Measurements from ENCODE around the gene ALG8. TPM values are rescaled to one million over a fixed set of nuclear protein-coding genes. Genes with fewer than 3 reads are reported as not detected.
"Not testable (repeated sequence)": the region's sequence is repeated elsewhere in the genome, so short reads cannot be mapped to it uniquely, and the experiment has no call there.

The ALG8 gene
- total and polyA plus RNA-seq, 12 donors: 9.6 to 69.1 (median 16.8) TPM

- no peak for TF ChIP-seq CTCF (IDR thresholded peaks at IDR 0.05)
- WGBS, 2 donors: 77 to 83% methylated on average over 2 of the region's 2 CpGs
- Histone ChIP-seq H3K4me1 (peaks cover 0 to 16% (median 3%) of the 10 kb centered on the region in 9 donors), H3K36me3 (peaks cover 0 to 10% (median 0%) of the 10 kb centered on the region in 9 donors), H3K4me3 (no peak overlapping the region), H3K27ac (no peak overlapping the region), H3K27me3 (no peaks in the 10 kb centered on the region), H3K9me3 (no peaks in the 10 kb centered on the region)
- DNase-seq (no peak), ATAC-seq (no peak)
- intact Hi-C loops (cut with DNase I): no loop called here
These were observed 76.8 kb downstream of the ALG8 start for GRCh38 chr11:78062671-78063070.

- ATAC-seq: peak in 2 of 8 donors; percentile 2 to 23
- intact Hi-C loops (cut with DNase I): no loop called here
These were observed 77.5 kb downstream of the ALG8 start for GRCh38 chr11:78061921-78062311.

GRCh38 chr11:78061088-78061920 lies 78.1 kb downstream of the ALG8 start:
- intact Hi-C loops (cut with DNase I): no loop called here
- H3K27me3 ChIP-seq: no peaks in the 10 kb centered on the region
- DNase-seq (peak; percentile 57 to 71), ATAC-seq (peak; percentile 82 to 98 (median 91))
- TF ChIP-seq CTCF (IDR thresholded peaks at IDR 0.05): no peak
- H3K4me3 ChIP-seq: no peak overlapping the region
- 49 to 58% methylated on average over 4 of the region's 4 CpGs for WGBS, 2 donors
- H3K4me1 ChIP-seq: peaks cover 0 to 16% (median 3%) of the 10 kb centered on the region in 9 donors
- H3K27ac ChIP-seq: peak overlapping the region in 5 of 10 donors; percentile 19 to 57 (median 51)
- no peaks in the 10 kb centered on the region for H3K9me3 ChIP-seq
- no peaks in the 10 kb centered on the region for H3K36me3 ChIP-seq

More at GRCh38 chr11:78061921-78062311, 77.5 kb downstream of the ALG8 start:
- no peak for TF ChIP-seq CTCF (IDR thresholded peaks at IDR 0.05)
- Histone ChIP-seq H3K27ac (peak overlapping the region in 1 of 10 donors; percentile 51), H3K9me3 (no peaks in the 10 kb centered on the region), H3K4me1 (peaks cover 0 to 16% (median 3%) of the 10 kb centered on the region in 9 donors), H3K36me3 (peaks cover 0 to 2% (median 0%) of the 10 kb centered on the region in 9 donors), H3K4me3 (no peak overlapping the region), H3K27me3 (no peaks in the 10 kb centered on the region)
- no peak for DNase-seq
- 34 to 55% methylated on average over 3 to 4 of the region's 4 CpGs for WGBS, 2 donors

GRCh38 chr11:78060533-78060932 lies 78.9 kb downstream of the ALG8 start:
- Histone ChIP-seq H3K9me3 (no peaks in the 10 kb centered on the region), H3K36me3 (no peaks in the 10 kb centered on the region), H3K4me3 (no peak overlapping the region), H3K4me1 (peaks cover 0 to 16% (median 3%) of the 10 kb centered on the region in 9 donors), H3K27ac (no peak overlapping the region), H3K27me3 (no peaks in the 10 kb centered on the region)
- intact Hi-C loops (cut with DNase I): no loop called here
- DNase-seq (no peak), ATAC-seq (no peak)
- no peak for TF ChIP-seq CTCF (IDR thresholded peaks at IDR 0.05)
- 86 to 90% methylated on average over 8 of the region's 8 CpGs for WGBS, 2 donors

GRCh38 chr11:78059749-78060328 lies 79.6 kb downstream of the ALG8 start:
- H3K27me3 ChIP-seq; H3K4me3 ChIP-seq; H3K36me3 ChIP-seq; H3K9me3 ChIP-seq; intact Hi-C loops (cut with DNase I); H3K27ac ChIP-seq; ATAC-seq; DNase-seq: not testable (repeated sequence)
- peaks cover 0 to 16% (median 3%) of the 10 kb centered on the region in 9 donors for H3K4me1 ChIP-seq
- 83 to 87% methylated on average over 9 of the region's 9 CpGs for WGBS, 2 donors
